GM12891 (cell line): ENCODE results near the gene ERMARD.
A peak's percentile ranks its signal among the peaks of the same experiment; 100 is the strongest.

ENCODE experiments used
- DNase-seq: peaks from one replicate; pipeline ENCODE4 v3.0.0; 2011; ENCODE audit warnings: low spot score; ENCODE audit not compliant: insufficient read length
- FAIRE-seq: peaks from 2 replicates; lab custom pipeline; 2011; peaks lifted over from hg19 to GRCh38; lab: Jason Lieb, UNC
- PAX5 ChIP-seq: IDR thresholded peaks from 2 replicates; pipeline ENCODE4 v1.6.1; 2011; ENCODE audit warnings: low read length, moderate library complexity, mild to moderate bottlenecking; ENCODE audit not compliant: insufficient read depth, severe bottlenecking
- POLR2A ChIP-seq: IDR thresholded peaks from 2 replicates; pipeline ENCODE4 v1.6.1; 2011; ENCODE audit warnings: low read depth, low read length, control low read depth
- POLR2AphosphoS5 ChIP-seq: IDR thresholded peaks from 2 replicates; pipeline ENCODE4 v1.6.1; 2011; ENCODE audit warnings: low read depth, low read length, control low read depth
- POU2F2 ChIP-seq: IDR thresholded peaks from 2 replicates; pipeline ENCODE4 v1.6.1; 2011; ENCODE audit warnings: low read depth, mild to moderate bottlenecking, control low read depth, low read length, moderate library complexity
- SPI1 ChIP-seq: IDR thresholded peaks from 2 replicates; pipeline ENCODE4 v1.6.1; 2011; ENCODE audit warnings: low read depth, low read length, control low read depth
- TAF1 ChIP-seq: IDR thresholded peaks from 2 replicates; pipeline ENCODE4 v1.6.1; 2011; ENCODE audit warnings: low read depth, low read length, control low read depth

Gene ERMARD

DNA sequence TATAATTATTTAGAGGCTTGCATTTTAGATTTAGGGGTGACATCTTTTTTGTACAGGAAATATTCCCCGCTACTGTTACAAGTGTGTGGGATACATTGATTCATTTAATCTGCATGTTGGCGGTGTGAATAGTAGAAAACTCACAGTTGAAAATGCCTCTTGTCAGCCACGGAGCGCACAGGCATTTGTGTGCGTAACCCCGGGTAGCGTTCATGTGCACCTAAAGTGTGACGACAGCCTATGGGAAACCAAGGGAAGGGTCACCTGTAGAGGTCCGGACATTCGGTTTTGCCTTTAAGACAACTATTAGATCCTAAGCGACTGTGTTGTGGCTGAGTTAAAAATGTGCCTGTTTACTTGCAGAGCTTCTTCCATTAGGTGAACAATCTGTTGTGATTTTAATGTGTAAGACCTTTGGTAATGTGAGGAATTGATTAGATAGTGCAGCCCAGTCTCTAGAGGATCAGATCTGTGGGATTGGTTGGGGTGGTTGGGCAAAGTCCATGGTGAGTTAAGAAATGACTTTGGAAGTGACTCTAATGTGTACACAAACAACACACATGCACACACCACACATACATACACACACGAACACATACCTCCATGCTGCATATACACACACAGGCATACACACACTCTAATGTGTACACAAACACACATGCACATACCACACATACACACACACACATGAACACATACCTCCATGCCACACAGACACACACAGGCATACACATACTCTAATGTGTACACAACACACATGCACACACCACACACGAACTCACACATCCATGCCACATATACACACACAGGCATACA lies 15.7 kb downstream of the ERMARD start:
- FAIRE-seq (peak; percentile 76), DNase-seq (no peak)
- TF ChIP-seq SPI1 (no peak), POLR2AphosphoS5 (no peak), POLR2A (no peak), POU2F2 (no peak), PAX5 (no peak), TAF1 (no peak)

DNA sequence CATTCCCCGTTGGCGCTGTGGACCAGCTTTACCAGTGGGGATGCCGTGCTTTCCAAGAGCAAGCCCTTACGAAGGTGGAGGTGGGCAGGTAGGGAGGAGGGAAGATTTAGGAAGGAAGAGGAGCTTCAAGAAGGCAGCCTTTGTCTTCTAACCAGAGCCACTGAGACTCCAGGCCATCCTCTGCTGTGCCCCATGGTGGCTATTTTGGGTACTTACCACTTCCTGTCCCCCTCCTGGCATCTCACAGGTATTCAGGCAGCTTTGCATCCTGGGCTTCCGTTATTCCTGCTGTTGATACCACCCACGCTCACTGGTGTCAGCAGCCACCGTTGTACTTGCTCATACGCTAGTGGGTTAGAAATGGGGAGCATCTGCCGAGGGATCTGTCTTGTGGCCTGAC lies 22.9 kb downstream of the ERMARD start:
- FAIRE-seq (no peak), DNase-seq (no peak)
- TF ChIP-seq POLR2A = no peak

- no peak for TF ChIP-seq POLR2A
- TF ChIP-seq POLR2AphosphoS5 = no peak
These were observed 23.9 kb downstream of the ERMARD start for GRCh38 chr6:169775321-169775720.

DNA sequence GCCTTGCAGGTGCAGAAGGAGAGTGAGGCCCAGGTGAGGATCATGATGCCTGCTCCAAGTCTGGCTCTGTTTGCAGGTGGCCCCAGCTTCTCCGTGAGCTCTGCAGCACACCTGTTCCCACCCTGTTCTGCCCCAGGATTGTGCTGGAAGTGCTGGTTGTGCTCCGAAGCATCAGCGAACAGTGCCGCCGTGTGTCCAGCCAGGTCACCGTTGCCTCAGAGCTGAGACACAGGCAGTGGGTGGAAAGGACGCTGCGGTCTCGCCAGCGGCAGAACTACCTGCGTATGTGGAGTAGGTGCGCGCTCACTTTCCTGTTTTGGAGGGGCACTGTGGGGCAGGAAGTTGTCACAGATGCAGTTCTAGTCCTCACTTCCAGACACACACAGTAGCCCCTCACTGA lies 25.0 kb downstream of the ERMARD start:
- FAIRE-seq (no peak), DNase-seq (no peak)
- TF ChIP-seq POLR2A (no peak), TAF1 (no peak), POLR2AphosphoS5 (no peak), PAX5 (no peak), SPI1 (no peak), POU2F2 (no peak)

More at GRCh38 chr6:169775321-169775720, 23.9 kb downstream of the ERMARD start:
- no peak for FAIRE-seq
- no peak for DNase-seq

DNA sequence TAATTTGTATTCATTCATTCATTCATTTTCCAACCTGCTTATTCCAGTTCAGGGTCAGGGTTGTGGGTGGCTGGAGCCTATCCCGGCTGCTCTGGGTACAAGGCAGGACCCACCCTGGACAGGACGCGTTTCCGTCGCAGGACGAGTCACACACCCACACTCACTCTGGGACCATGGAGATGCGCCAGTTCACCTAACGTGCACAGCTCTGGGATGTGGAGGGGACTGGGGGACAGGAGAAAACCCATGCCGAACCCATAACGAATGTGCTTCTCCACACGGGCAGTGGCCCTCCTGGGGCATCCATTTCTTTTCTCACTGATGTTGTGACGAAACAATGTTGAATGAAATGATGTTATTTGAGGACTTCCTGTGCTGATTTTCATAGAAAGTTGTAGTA lies 26.5 kb downstream of the ERMARD start:
- no peak for FAIRE-seq
- TF ChIP-seq POLR2AphosphoS5 (no peak), PAX5 (no peak), TAF1 (no peak), POLR2A (no peak), POU2F2 (no peak), SPI1 (no peak)

DNA sequence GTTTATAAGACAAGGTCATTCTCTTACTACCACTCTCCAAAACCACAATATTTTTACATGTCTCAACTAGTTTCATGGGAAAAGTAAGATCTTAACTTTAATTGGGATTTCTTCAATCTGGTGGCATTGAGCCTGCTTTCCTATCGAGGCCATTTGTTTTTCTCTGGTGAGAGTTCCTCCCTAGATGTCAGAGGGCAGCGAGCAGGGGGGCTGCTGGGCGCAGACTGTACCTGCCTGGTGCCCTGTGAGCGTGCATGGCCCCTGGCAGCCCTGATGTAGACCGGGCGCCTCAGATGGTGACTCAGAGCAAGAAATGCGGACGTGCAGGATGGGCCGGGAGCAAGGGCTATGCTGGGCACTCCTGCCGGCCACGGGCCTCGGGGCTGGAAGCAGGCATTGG lies 27.2 kb downstream of the ERMARD start:
- TF ChIP-seq POLR2AphosphoS5 (no peak), POU2F2 (no peak), POLR2A (no peak), SPI1 (no peak), PAX5 (no peak), TAF1 (no peak)
- FAIRE-seq = no peak
- DNase-seq = no peak

More for the DNA sequence above, 26.5 kb downstream of the ERMARD start:
- DNase-seq = no peak

DNA sequence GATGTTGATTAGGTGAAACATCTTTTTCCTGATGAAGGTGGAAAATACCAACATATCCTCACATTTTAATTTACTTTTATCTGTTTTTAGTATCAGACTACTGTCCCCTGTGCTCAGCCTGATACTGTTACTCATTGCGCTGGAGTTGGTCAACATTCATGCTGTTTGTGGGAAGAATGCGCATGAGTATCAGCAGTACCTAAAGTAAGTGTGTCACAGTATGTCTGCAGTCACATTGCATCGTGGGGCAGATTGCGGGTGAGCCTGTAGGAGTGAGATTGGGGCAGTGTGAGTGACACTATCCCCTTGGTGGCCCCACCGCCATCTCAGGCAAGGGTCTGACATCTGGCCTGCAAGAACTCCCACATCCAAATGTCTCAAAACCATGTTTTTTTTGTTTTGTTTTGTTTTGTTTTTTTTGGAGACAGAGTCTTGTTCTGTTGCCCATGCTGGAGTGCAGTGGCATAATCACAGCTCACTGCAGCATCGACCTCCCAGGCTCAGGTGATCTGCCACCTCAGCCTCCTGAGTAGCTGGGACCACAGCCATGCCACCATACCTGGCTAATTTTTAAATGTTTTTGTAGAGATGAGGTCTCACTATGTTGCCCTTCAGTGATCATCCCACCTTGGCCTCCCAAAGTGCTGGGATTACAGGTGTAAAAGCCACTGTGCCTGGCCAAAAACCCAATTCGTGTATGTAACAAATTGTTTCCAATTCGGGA lies 27.8 kb downstream of the ERMARD start:
- no peak for TF ChIP-seq TAF1
- no peak for TF ChIP-seq POLR2A
- TF ChIP-seq PAX5 = no peak
- no peak for TF ChIP-seq POU2F2
- no peak for TF ChIP-seq POLR2AphosphoS5
- no peak for TF ChIP-seq SPI1
- FAIRE-seq (no peak), DNase-seq (no peak)

- TF ChIP-seq POLR2A (no peak), SPI1 (no peak), POU2F2 (no peak)
- DNase-seq (no peak), FAIRE-seq (no peak)
These were observed 28.5 kb downstream of the ERMARD start for GRCh38 chr6:169779896-169780295.

- DNase-seq (no peak), FAIRE-seq (no peak)
- no peak for TF ChIP-seq TAF1
- no peak for TF ChIP-seq PAX5
- no peak for TF ChIP-seq POLR2A
- no peak for TF ChIP-seq SPI1
- TF ChIP-seq POLR2AphosphoS5 = no peak
- TF ChIP-seq POU2F2 = no peak
These were observed 29.2 kb downstream of the ERMARD start for GRCh38 chr6:169780571-169781091.

DNA sequence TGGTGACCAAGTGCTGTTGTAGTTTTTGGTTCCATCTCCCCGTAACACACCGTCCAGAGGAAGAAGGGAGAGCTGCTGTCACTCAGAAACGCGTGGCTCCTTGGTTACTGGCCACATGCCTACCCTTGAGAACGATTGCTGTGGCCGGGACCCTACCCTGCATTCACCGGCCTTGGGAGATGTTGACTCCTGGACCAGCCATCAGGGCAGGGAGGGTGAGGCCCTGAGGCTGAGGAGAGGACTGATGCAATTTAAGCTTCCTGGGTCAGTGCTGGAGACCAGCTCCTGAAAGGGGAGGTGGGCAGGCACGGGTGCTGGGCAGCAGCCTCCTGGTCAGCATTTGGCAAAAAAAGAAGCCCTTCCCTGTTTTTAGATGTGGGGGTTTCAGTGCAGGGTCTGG lies 31.5 kb downstream of the ERMARD start:
- FAIRE-seq (no peak), DNase-seq (no peak)
- TF ChIP-seq POLR2AphosphoS5 = no peak; the same call in 1 of the 2 replicates
- no peak for TF ChIP-seq POU2F2
- TF ChIP-seq PAX5 = no peak
- no peak for TF ChIP-seq SPI1
- no peak for TF ChIP-seq POLR2A
- TF ChIP-seq TAF1 = no peak
